ENCODE measurements around the gene ARL14. TPM values are rescaled to one million over a fixed set of nuclear protein-coding genes. Genes with fewer than 3 reads are reported as not detected.
A peak's percentile ranks its signal among the peaks of the same experiment; 100 is the strongest.
"Not testable (repeated sequence)": the region's sequence is repeated elsewhere in the genome, so short reads cannot be mapped to it uniquely, and the experiment has no call there.

ARL14 gene
- total RNA-seq, 1 experiment from 2014 or later: 1.7 TPM

- peak; percentile 65 for DNase-seq (ENCODE audit: low read depth)
Measured at GRCh38 chr3:160677459-160677881, 510 bp downstream of the ARL14 start.

GRCh38 chr3:160678292-160678842 is 1.4 kb downstream of the ARL14 start:
- DNase-seq (ENCODE audit: low read depth): peak; percentile 16

- DNase-seq (ENCODE audit: low read depth): no peak
Measured at GRCh38 chr3:160684368-160684740, 7.4 kb downstream of the ARL14 start.

GRCh38 chr3:160685144-160685766 is 8.3 kb downstream of the ARL14 start:
- no peak for DNase-seq (ENCODE audit: low read depth)

- no peak for DNase-seq (ENCODE audit: low read depth)
Measured at GRCh38 chr3:160686955-160687535, 10.1 kb downstream of the ARL14 start.

GRCh38 chr3:160691151-160691550 is 14.2 kb downstream of the ARL14 start:
- DNase-seq (ENCODE audit: low read depth): no peak

GRCh38 chr3:160691962-160692361 is 15.0 kb downstream of the ARL14 start:
- DNase-seq (ENCODE audit: low read depth): no peak

- DNase-seq (ENCODE audit: low read depth): no peak
Measured at GRCh38 chr3:160693191-160693590, 16.2 kb downstream of the ARL14 start.

GRCh38 chr3:160694345-160694744 is 17.4 kb downstream of the ARL14 start:
- no peak for DNase-seq (ENCODE audit: low read depth)

GRCh38 chr3:160695003-160695402 is 18.0 kb downstream of the ARL14 start:
- no peak for DNase-seq (ENCODE audit: low read depth)

GRCh38 chr3:160695915-160696327 is 19.0 kb downstream of the ARL14 start:
- DNase-seq (ENCODE audit: low read depth): peak; percentile 21

- DNase-seq (ENCODE audit: low read depth): peak; percentile 83
Measured at GRCh38 chr3:160697637-160698380, 20.8 kb downstream of the ARL14 start.

GRCh38 chr3:160698599-160699195 is 21.7 kb downstream of the ARL14 start:
- peak; percentile 63 for DNase-seq (ENCODE audit: low read depth)

- no peak for DNase-seq (ENCODE audit: low read depth)
Measured at GRCh38 chr3:160701490-160701889, 24.5 kb downstream of the ARL14 start.

GRCh38 chr3:160702290-160702689 is 25.3 kb downstream of the ARL14 start:
- DNase-seq (ENCODE audit: low read depth): no peak

- DNase-seq (ENCODE audit: low read depth): peak; percentile 21
Measured at GRCh38 chr3:160703974-160704373, 27.0 kb downstream of the ARL14 start.

GRCh38 chr3:160707187-160707794 is 30.3 kb downstream of the ARL14 start:
- DNase-seq (ENCODE audit: low read depth): peak; percentile 52

GRCh38 chr3:160709477-160710182 is 32.7 kb downstream of the ARL14 start:
- no peak for DNase-seq (ENCODE audit: low read depth)

GRCh38 chr3:160713144-160713543 is 36.2 kb downstream of the ARL14 start:
- not testable (repeated sequence) for DNase-seq (ENCODE audit: low read depth)

- DNase-seq (ENCODE audit: low read depth): no peak
Measured at GRCh38 chr3:160719710-160720109, 42.8 kb downstream of the ARL14 start.

GRCh38 chr3:160720123-160720746 is 43.3 kb downstream of the ARL14 start:
- no peak for DNase-seq (ENCODE audit: low read depth)

All from Daoy (cell line).